Muscle of leg (tissue), 11 donors: ENCODE measurements around the gene EXOC1. TPM values are rescaled to one million over a fixed set of nuclear protein-coding genes. Genes with fewer than 3 reads are reported as not detected.

Source experiments
- DNase-seq: peaks from one replicate; pipeline ENCODE4 v3.0.0; 2013
- H3K27ac ChIP-seq: one replicate; pipeline ENCODE4 v1.5.1; 2013; ENCODE audit warnings: mild to moderate bottlenecking, low read length, control low read depth
- H3K27me3 ChIP-seq: one replicate; pipeline ENCODE4 v1.6.1; 2013; ENCODE audit warnings: low read length; ENCODE audit not compliant: control insufficient read depth, insufficient read depth
- H3K36me3 ChIP-seq: one replicate; pipeline ENCODE4 v1.6.1; 2013; ENCODE audit warnings: low read length; ENCODE audit not compliant: control insufficient read depth, insufficient read depth
- H3K4me1 ChIP-seq: one replicate; pipeline ENCODE4 v1.6.1; 2013; ENCODE audit warnings: low read length; ENCODE audit not compliant: control insufficient read depth, insufficient read depth
- H3K4me3 ChIP-seq: one replicate; pipeline ENCODE4 v1.5.1; 2013; ENCODE audit warnings: low read length, control low read depth
- H3K9me3 ChIP-seq: replicated peaks from 2 replicates; pipeline ENCODE4 v1.6.1; 2013; ENCODE audit warnings: low read depth, low read length; ENCODE audit not compliant: control insufficient read depth
- WGBS: methylation state at CpG from one replicate; pipeline ENCODE4 v1.1.5; 2013; ENCODE audit warnings: missing lambda C conversion rate; ENCODE audit not compliant: insufficient coverage; 5-methylcytosine and 5-hydroxymethylcytosine counted together
- polyA plus RNA-seq, 8 donors: library from polyadenylated mRNA; unstranded; fragments of 120-200 nt; gene quantifications; one replicate each; pipeline versions ENCODE4 v1.2.1 to v1.2.3, GENCODE V29; 2013; ENCODE audit warnings: inconsistent platforms in 1 of 8, low replicate concordance in 1 of 8; ENCODE audit not compliant: insufficient read length in 8 of 8, insufficient read depth in 1 of 8
- total RNA-seq: library from RNA; stranded (reverse); fragments of 120-200 nt; gene quantifications from one replicate; pipeline ENCODE4 v1.2.4, GENCODE V29; 2013

EXOC1 gene
- total and polyA plus RNA-seq, 9 donors = 19.0 to 32.5 (median 23.2) TPM

GRCh38 chr4:55849724-55850123, 3.7 kb upstream of the EXOC1 start:
- peaks cover 7% of the 10 kb centered on the region for H3K27me3 ChIP-seq
- no peaks in the 10 kb centered on the region for H3K36me3 ChIP-seq
- DNase-seq = no peak
- no peak overlapping the region for H3K27ac ChIP-seq
- 63% methylated on average over 2 of the region's 9 CpGs for WGBS
- H3K9me3 ChIP-seq = no peaks in the 10 kb centered on the region
- H3K4me1 ChIP-seq = peaks cover 2% of the 10 kb centered on the region
- no peak overlapping the region for H3K4me3 ChIP-seq

- Histone ChIP-seq H3K36me3 (no peaks in the 10 kb centered on the region), H3K4me1 (peaks cover 2% of the 10 kb centered on the region), H3K27me3 (peaks cover 7% of the 10 kb centered on the region), H3K4me3 (no peak overlapping the region), H3K27ac (no peak overlapping the region), H3K9me3 (no peaks in the 10 kb centered on the region)
- no CpG with 5 or more reads among the region's 6 CpGs for WGBS
- no peak for DNase-seq
Measured at GRCh38 chr4:55851885-55852284, 1.6 kb upstream of the EXOC1 start.

- Histone ChIP-seq H3K4me3 (peak overlapping the region; percentile 85), H3K27me3 (peaks cover 7% of the 10 kb centered on the region), H3K4me1 (peaks cover 2% of the 10 kb centered on the region), H3K27ac (peak overlapping the region; percentile 85), H3K9me3 (no peaks in the 10 kb centered on the region), H3K36me3 (no peaks in the 10 kb centered on the region)
- WGBS = 0% methylated on average over 1 of the region's 7 CpGs
- peak; percentile 11 for DNase-seq
Measured at GRCh38 chr4:55854129-55854528, 681 bp downstream of the EXOC1 start.

GRCh38 chr4:55857586-55857985, 4.1 kb downstream of the EXOC1 start:
- H3K27ac ChIP-seq = no peak overlapping the region
- H3K9me3 ChIP-seq = no peaks in the 10 kb centered on the region
- no CpG with 5 or more reads among the region's 1 CpG for WGBS
- no peak for DNase-seq
- H3K27me3 ChIP-seq = no peaks in the 10 kb centered on the region
- H3K36me3 ChIP-seq = no peaks in the 10 kb centered on the region
- H3K4me3 ChIP-seq = no peak overlapping the region
- peaks cover 2% of the 10 kb centered on the region for H3K4me1 ChIP-seq

GRCh38 chr4:55859711-55860110, 6.3 kb downstream of the EXOC1 start:
- Histone ChIP-seq H3K27ac (no peak overlapping the region), H3K9me3 (no peaks in the 10 kb centered on the region), H3K27me3 (no peaks in the 10 kb centered on the region), H3K36me3 (peaks cover 6% of the 10 kb centered on the region), H3K4me1 (no peaks in the 10 kb centered on the region), H3K4me3 (no peak overlapping the region)
- no CpG with 5 or more reads among the region's 2 CpGs for WGBS
- no peak for DNase-seq

GRCh38 chr4:55864577-55865223, 11.3 kb downstream of the EXOC1 start:
- Histone ChIP-seq H3K27ac (no peak overlapping the region), H3K4me3 (no peak overlapping the region), H3K4me1 (no peaks in the 10 kb centered on the region), H3K36me3 (peaks cover 14% of the 10 kb centered on the region), H3K27me3 (no peaks in the 10 kb centered on the region), H3K9me3 (no peaks in the 10 kb centered on the region)
- WGBS = no CpG with 5 or more reads among the region's 1 CpG
- DNase-seq = no peak

GRCh38 chr4:55865228-55865806, 11.9 kb downstream of the EXOC1 start:
- no CpG with 5 or more reads among the region's 2 CpGs for WGBS
- Histone ChIP-seq H3K4me1 (no peaks in the 10 kb centered on the region), H3K27ac (no peak overlapping the region), H3K27me3 (no peaks in the 10 kb centered on the region), H3K4me3 (no peak overlapping the region), H3K36me3 (peaks cover 14% of the 10 kb centered on the region), H3K9me3 (no peaks in the 10 kb centered on the region)
- DNase-seq = no peak

GRCh38 chr4:55866290-55866907, 13.0 kb downstream of the EXOC1 start:
- WGBS = no CpG with 5 or more reads among the region's 2 CpGs
- Histone ChIP-seq H3K36me3 (peaks cover 16% of the 10 kb centered on the region), H3K4me3 (no peak overlapping the region), H3K4me1 (no peaks in the 10 kb centered on the region), H3K27me3 (no peaks in the 10 kb centered on the region), H3K9me3 (no peaks in the 10 kb centered on the region), H3K27ac (no peak overlapping the region)
- peak; percentile 82 for DNase-seq

- WGBS = no CpG with 5 or more reads among the region's 4 CpGs
- Histone ChIP-seq H3K4me3 (no peak overlapping the region), H3K36me3 (peaks cover 20% of the 10 kb centered on the region), H3K27ac (no peak overlapping the region), H3K27me3 (no peaks in the 10 kb centered on the region), H3K4me1 (no peaks in the 10 kb centered on the region), H3K9me3 (no peaks in the 10 kb centered on the region)
- peak; percentile 69 for DNase-seq
Measured at GRCh38 chr4:55866973-55867574, 13.6 kb downstream of the EXOC1 start.

GRCh38 chr4:55868581-55869090, 15.2 kb downstream of the EXOC1 start:
- H3K9me3 ChIP-seq = no peaks in the 10 kb centered on the region
- WGBS = 100% methylated on average over 1 of the region's 1 CpG
- no peak overlapping the region for H3K4me3 ChIP-seq
- H3K36me3 ChIP-seq = peaks cover 14% of the 10 kb centered on the region
- no peaks in the 10 kb centered on the region for H3K4me1 ChIP-seq
- no peak for DNase-seq
- no peak overlapping the region for H3K27ac ChIP-seq
- H3K27me3 ChIP-seq = no peaks in the 10 kb centered on the region
